GM18861 (cell line): ENCODE data around the gene CHRD.
"Not testable (repeated sequence)": the region's sequence is repeated elsewhere in the genome, so short reads cannot be mapped to it uniquely, and the experiment has no call there.

Experiments used
- ATAC-seq: cut with Tn5 transposase; IDR thresholded peaks from one replicate; pipeline ENCODE4 v1.9.1; 2021; ENCODE audit not compliant: unreplicated experiment

CHRD gene

GRCh38 chr3:184379358-184380184 is at the start of gene CHRD:
Gene CHRD, plus strand, starts transcription at chr3:184380054. Its CDS starts 265 bp downstream, at chr3:184380319.
- ATAC-seq, result no peak

GRCh38 chr3:184332370-184333090 is 47.3 kb upstream of the CHRD start:
- ATAC-seq, result no peak

- no peak for ATAC-seq
These were observed 46.7 kb upstream of the CHRD start for GRCh38 chr3:184333190-184333589.

GRCh38 chr3:184333700-184334099 is 46.2 kb upstream of the CHRD start:
- ATAC-seq, result no peak

GRCh38 chr3:184334470-184335158 is 45.2 kb upstream of the CHRD start:
- no peak for ATAC-seq

GRCh38 chr3:184335291-184335660 is 44.6 kb upstream of the CHRD start:
- no peak for ATAC-seq

GRCh38 chr3:184335661-184336546 is 44.0 kb upstream of the CHRD start:
- ATAC-seq, result peak; percentile 65

GRCh38 chr3:184336547-184337398 is 43.1 kb upstream of the CHRD start:
- no peak for ATAC-seq

- ATAC-seq, result no peak
These were observed 42.5 kb upstream of the CHRD start, which contains the start of gene FAM131A for GRCh38 chr3:184337399-184337714. Gene FAM131A, plus strand, starts transcription at chr3:184337600. Its CDS starts 31 bp downstream, at chr3:184337631.

GRCh38 chr3:184337981-184338380 is 41.9 kb upstream of the CHRD start:
- ATAC-seq, result no peak

- no peak for ATAC-seq
These were observed 41.3 kb upstream of the CHRD start for GRCh38 chr3:184338511-184338945.

- ATAC-seq, result no peak
These were observed 40.9 kb upstream of the CHRD start for GRCh38 chr3:184339001-184339400.

- ATAC-seq, result not testable (repeated sequence)
These were observed 40.3 kb upstream of the CHRD start for GRCh38 chr3:184339451-184340135.

GRCh38 chr3:184341925-184342324 is 37.9 kb upstream of the CHRD start:
- ATAC-seq, result no peak

- no peak for ATAC-seq
These were observed 36.5 kb upstream of the CHRD start for GRCh38 chr3:184343200-184343876.

GRCh38 chr3:184344579-184345316 is 35.1 kb upstream of the CHRD start:
- ATAC-seq, result no peak

GRCh38 chr3:184345317-184346144 is 34.3 kb upstream of the CHRD start:
- no peak for ATAC-seq
